GM12878 (cell line): ENCODE measurements around the gene SHPK. TPM values are rescaled to one million over a fixed set of nuclear protein-coding genes. Genes with fewer than 3 reads are reported as not detected.
A peak's percentile ranks its signal among the peaks of the same experiment; 100 is the strongest.

Experiments
- BCLAF1 ChIP-seq: fragments of 450-650 bp; IDR thresholded peaks from 2 replicates; pipeline ENCODE4 v1.6.1; 2017; ENCODE audit warnings: antibody characterized with exemption, mild to moderate bottlenecking, moderate library complexity
- POLR2A ChIP-seq: IDR thresholded peaks from 2 replicates; pipeline ENCODE4 v1.6.1; 2011; ENCODE audit warnings: low read depth, mild to moderate bottlenecking, low read length
- SIX5 ChIP-seq: IDR thresholded peaks from 2 replicates; pipeline ENCODE4 v1.6.1; 2011; ENCODE audit warnings: mild to moderate bottlenecking, low read depth, low read length, moderate library complexity; ENCODE audit not compliant: severe bottlenecking
- SKIL ChIP-seq: fragments of 450-650 bp; IDR thresholded peaks from 2 replicates; pipeline ENCODE4 v1.6.1; 2017; ENCODE audit warnings: mild to moderate bottlenecking, low read depth, inconsistent platforms; ENCODE audit not compliant: poor library complexity, severe bottlenecking
- WRNIP1 ChIP-seq: IDR thresholded peaks from 2 replicates; pipeline ENCODE4 v1.6.1; 2011; ENCODE audit warnings: low read depth, low read length, improper control_type of control experiment, borderline replicate concordance
- ZNF217 ChIP-seq: fragments of 450-650 bp; IDR thresholded peaks from 2 replicates; pipeline ENCODE4 v1.6.1; 2017; ENCODE audit warnings: antibody characterized with exemption, mild to moderate bottlenecking
- polyA plus RNA-seq, 11 experiments: library from polyadenylated mRNA; depleted of rRNA in 4 of 11; unstranded in 6 of 11; stranded (reverse) in 5 of 11; fragments of >200 nt; fragmentation: Nextera tagmentation in 4 of 11; fragmentation: Illumina TruSeq in 1 of 11; extraction: Ambion mirVana in 4 of 11; extraction: Trizol in 1 of 11; gene quantifications; 1 replicate in 1 of 11; 2 replicates in 10 of 11; pipeline versions ENCODE4 v1.2.1 to v1.2.3, GENCODE V29; 2011 to 2016; ENCODE audit warnings: inconsistent platforms in 2 of 11, missing spikeins in 2 of 11, low read depth in 1 of 11
- total RNA-seq, 4 experiments: library from RNA; depleted of rRNA in 3 of 4; stranded (reverse); fragments of >200 nt in 3 of 4; fragmentation: Illumina TruSeq in 1 of 4; extraction: Trizol in 1 of 4; gene quantifications; 2 replicates each; pipeline versions ENCODE4 v1.2.1 to v1.2.3, GENCODE V29; 2013 to 2021

The SHPK gene
- total and polyA plus RNA-seq, 10 of the 15 experiments (the other 5 are each of a cell fraction or from before 2014, with no cell fraction given): 1.7 to 16.6 (median 12.9) TPM

GRCh38 chr17:3668279-3669084 is 32.4 kb upstream of the SHPK start, which contains the start of the genes EMC6 and TAX1BP3 (continued):
- TF ChIP-seq ZNF217: no peak
- no peak for TF ChIP-seq BCLAF1
- TF ChIP-seq POLR2A: peak; percentile 96
- no peak for TF ChIP-seq SKIL
- no peak for TF ChIP-seq WRNIP1
- TF ChIP-seq SIX5: no peak
- TF ChIP-seq, all 136 proteins: peak for 35
